ENCODE measurements around the gene CNST.
"Not testable (repeated sequence)": the region's sequence is repeated elsewhere in the genome, so short reads cannot be mapped to it uniquely, and the experiment has no call there.

Gene CNST

GRCh38 chr1:246681900-246682895 is 115.9 kb downstream of the CNST start:
- Histone ChIP-seq H3K4me3 (no peak overlapping the region), H3K27ac (no peak overlapping the region)
- DNase-seq (ENCODE audit: low spot score), result no peak
- TF ChIP-seq CTCF (IDR thresholded peaks at IDR 0.05), result no peak

DNA sequence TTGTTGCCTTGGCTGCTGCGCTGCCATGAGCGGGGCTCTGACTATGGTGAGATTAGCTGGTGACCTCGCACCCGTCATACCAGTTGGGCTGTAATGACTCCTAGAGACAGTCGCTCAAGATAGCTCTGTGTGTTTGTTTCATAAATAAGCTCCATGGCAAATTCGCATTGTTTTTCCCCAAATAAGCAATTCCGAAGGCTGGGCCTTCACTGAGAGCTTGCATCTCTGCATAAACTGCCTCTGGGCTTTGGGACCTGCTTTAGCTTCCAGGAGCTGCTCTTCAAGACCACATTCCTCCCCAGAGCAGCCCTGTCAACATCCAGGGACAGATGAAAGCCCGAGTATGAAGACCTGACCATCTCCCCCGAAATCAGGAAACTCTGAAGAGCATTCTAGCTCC is 117.3 kb downstream of the CNST start:
- Histone ChIP-seq H3K4me3 (no peak overlapping the region), H3K27ac (no peak overlapping the region)
- no peak for TF ChIP-seq CTCF (IDR thresholded peaks at IDR 0.05)
- no peak for DNase-seq (ENCODE audit: low spot score)

DNA sequence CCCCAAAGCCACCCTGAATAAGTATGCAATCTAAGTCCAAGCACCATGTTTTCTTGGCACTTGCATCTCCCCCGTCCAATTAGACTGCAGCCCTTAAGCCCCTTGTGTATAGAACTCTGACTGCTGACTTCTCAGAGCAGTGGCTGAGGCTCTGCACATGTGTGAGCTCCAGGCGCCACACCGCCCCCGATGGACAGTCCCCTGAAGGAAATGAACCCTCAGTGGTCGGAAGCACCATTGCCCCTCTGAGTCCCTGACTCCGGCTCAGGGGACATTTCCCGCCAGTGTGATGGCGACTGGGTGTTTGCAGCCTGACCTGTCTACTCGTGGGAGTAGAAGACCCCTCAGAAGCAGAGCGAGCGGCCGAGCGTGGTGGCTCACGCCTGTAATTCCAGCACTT is 120.7 kb downstream of the CNST start:
- H3K4me3 ChIP-seq, result no peak overlapping the region
- no peak overlapping the region for H3K27ac ChIP-seq
- no peak for DNase-seq (ENCODE audit: low spot score)
- TF ChIP-seq CTCF (IDR thresholded peaks at IDR 0.05), result no peak

DNA sequence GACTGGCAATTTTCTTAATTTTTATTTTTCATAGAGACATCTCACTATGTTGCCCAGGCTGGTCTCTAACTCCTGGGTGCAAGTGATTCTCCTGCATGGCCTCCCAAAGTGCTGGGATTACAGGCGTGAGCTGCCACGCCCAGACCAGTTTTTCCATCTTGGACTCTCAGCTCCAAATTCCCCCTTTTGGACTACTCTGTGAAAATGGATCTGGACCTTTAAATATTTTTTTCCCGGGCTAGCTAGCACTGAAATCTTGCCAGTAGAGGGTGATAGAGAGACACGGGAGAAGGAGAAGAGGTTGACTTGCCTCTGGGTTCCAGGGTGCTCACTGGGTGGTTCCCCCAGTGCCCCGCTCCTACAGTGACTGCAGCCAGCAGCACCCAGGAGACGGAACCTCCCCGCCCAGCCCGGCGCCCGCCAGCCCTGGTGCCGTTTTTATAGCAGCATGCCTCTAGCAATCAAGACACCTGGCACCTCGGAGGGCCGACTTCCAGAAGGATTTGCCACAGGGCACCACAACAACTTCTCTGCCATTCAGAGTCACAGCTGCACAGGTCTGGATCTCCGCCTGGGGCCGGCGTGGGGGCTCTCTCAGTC is 123.3 kb downstream of the CNST start:
- Histone ChIP-seq H3K27ac (no peak overlapping the region), H3K4me3 (peak overlapping the region; percentile 53)

DNA sequence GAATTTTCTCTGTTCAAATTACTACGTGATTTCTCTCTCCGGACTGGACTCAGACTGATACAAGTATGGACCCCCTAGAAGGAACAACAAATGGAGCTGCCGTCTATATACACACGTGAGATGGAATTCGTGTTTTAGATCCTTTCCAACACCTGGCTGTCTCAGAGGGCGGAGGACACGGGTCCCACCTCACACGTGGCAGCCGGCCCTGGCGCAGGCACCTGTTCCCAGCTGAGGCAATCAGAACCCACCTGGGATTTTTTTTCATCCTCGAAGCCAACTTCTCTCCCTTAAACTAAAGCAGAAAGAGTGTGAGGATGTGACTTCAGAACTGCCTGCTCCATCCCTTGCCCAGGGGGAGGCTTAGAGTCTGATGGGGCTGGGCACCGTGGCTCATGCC is 123.8 kb downstream of the CNST start:
- H3K4me3 ChIP-seq, result no peak overlapping the region
- TF ChIP-seq CTCF (IDR thresholded peaks at IDR 0.05), result no peak
- DNase-seq (ENCODE audit: low spot score), result no peak
- no peak overlapping the region for H3K27ac ChIP-seq

More for the DNA sequence above, 123.3 kb downstream of the CNST start:
- DNase-seq (ENCODE audit: low spot score), result no peak
- TF ChIP-seq CTCF (IDR thresholded peaks at IDR 0.05), result peak; percentile 80

GRCh38 chr1:246691622-246692495 is 125.6 kb downstream of the CNST start:
- DNase-seq (ENCODE audit: low spot score), result no peak
- no peak overlapping the region for H3K27ac ChIP-seq
- TF ChIP-seq CTCF (IDR thresholded peaks at IDR 0.05), result no peak
- no peak overlapping the region for H3K4me3 ChIP-seq

DNA sequence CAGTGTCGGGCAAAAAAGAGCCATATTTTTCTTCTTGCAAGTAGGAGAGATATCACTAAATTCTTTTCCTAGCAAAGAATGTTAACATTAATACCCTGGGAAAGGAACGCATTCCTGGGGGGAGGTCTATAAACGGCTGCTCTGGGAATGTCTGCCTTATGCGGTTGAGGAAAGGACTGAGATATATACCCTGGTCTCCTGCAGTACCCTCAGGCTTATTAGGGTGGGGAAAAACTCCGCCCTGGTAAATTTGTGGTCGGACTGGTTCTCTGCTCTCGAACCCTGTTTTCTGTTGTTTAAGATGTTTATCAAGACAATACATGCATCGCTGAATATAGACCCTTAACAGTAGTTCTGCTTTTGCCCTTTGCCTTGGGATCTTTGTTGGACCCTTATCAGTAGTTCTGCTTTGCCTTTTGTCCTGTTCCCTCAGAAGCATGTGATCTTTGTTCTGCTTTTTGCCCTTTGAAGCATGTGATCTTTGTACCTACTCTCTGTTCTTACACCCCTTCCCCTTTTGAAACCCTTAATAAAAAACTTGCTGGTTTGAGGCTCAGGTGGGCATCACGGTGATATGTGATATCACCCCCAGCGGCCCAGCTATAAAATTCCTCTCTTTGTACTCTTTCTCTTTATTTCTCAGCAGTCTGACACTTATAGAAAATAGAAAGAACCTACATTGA is 128.1 kb downstream of the CNST start:
- not testable (repeated sequence) for H3K4me3 ChIP-seq; DNase-seq (ENCODE audit: low spot score); H3K27ac ChIP-seq

Measured in coronary artery (tissue), 2 donors.